Right ventricle myocardium superior (tissue), 1 donor: ENCODE measurements around the gene KRTAP9-1. TPM values are rescaled to one million over a fixed set of nuclear protein-coding genes. Genes with fewer than 3 reads are reported as not detected.
"Not testable (repeated sequence)": the region's sequence is repeated elsewhere in the genome, so short reads cannot be mapped to it uniquely, and the experiment has no call there.

Experiments
- ATAC-seq: fragments of 200-7000 bp; cut with Tn5 transposase; one replicate; pipeline ENCODE4 v1.9.1; 2020; ENCODE audit warnings: mild to moderate bottlenecking; ENCODE audit not compliant: poor library complexity
- DNase-seq: peaks from one replicate; pipeline ENCODE4 v3.0.0-alpha.2; 2020
- intact Hi-C: fragments of 100-400 bp; cut with DNase I; formaldehyde crosslinking; loops from one replicate; pipeline ENCODE4 v1.11.2; 2022
- long read RNA-seq: library from polyadenylated mRNA; unstranded; transcript quantifications from one replicate; pipeline ENCODE4 v2.0.0, GENCODE V29; 2021
- total RNA-seq: library from RNA; stranded (reverse); fragmentation: NEBNext Ultra II Directional; extraction: Animal tissue kit (Norgen Biotek cat#: 25700); gene quantifications from one replicate; pipeline ENCODE4 v1.2.1, GENCODE V29; 2021
- donor health status: DM: no; HTN: yes; CAD: no; lungs with severe emphysema.

KRTAP9-1 gene, protein sequence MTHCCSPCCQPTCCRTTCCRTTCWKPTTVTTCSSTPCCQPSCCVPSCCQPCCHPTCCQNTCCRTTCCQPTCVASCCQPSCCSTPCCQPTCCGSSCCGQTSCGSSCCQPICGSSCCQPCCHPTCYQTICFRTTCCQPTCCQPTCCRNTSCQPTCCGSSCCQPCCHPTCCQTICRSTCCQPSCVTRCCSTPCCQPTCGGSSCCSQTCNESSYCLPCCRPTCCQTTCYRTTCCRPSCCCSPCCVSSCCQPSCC
- total RNA-seq = not detected
- long read RNA-seq = 0 reads

DNA sequence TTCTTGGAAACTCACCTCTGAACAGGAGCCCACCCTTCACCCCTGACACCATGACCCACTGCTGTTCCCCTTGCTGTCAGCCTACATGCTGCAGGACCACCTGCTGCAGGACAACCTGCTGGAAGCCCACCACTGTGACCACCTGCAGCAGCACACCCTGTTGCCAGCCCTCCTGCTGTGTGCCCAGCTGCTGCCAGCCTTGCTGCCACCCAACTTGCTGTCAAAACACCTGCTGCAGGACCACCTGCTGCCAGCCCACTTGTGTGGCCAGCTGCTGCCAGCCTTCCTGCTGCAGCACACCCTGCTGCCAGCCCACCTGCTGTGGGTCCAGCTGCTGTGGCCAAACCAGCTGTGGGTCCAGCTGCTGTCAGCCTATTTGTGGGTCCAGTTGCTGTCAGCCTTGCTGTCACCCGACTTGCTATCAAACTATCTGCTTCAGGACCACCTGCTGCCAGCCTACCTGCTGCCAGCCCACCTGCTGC is at the start of gene KRTAP9-1:
Gene KRTAP9-1, plus strand, starts transcription at position 51 of the 482 bp plus-strand sequence. Its CDS starts 0 bp downstream, at position 51.
- ATAC-seq, DNase-seq, intact Hi-C loops: not testable (repeated sequence)

DNA sequence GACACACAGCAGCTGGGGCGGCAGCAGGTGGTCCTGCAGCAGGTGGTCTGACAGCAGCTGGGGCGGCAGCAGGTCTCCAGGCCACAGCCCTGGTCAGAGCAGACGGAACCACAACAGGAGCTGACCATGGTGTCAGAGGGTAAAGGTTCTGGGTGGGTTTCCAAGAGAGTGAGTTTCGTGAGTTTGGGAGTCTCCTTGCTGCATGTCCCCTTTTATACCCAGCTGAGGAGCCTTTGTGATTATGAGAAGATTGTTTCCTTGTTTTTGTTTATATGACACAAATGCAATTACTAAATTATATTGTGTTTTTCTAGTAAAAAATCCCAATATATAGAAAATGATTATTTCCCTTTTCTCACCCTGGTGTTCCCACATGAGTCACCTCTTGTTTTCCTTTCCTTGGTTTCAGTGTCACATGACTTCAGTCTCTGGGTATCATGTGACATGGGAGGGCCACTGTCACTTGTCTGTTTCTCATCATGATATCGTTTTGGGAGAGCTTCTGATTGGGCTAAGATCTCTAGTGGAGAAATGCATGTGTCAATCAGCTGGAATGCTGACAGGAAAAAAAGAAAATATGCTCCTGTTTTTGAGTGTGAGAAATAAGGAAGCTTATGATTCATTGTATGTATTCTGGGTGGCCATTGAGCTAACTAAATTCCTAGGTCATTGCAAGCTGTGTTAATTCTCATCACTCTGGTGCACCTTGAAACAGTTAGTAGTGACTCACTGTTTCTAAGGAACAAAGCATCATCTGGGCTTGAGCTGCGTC is 49.1 kb upstream of the KRTAP9-1 start, which contains the start of gene KRTAP4-6:
Gene KRTAP4-6, minus strand, starts transcription at position 185 of the 772 bp plus-strand sequence. Its CDS starts 57 bp downstream, at position 128.
- DNase-seq = no peak
- ATAC-seq = no peak
- intact Hi-C loops = no loop called here

DNA sequence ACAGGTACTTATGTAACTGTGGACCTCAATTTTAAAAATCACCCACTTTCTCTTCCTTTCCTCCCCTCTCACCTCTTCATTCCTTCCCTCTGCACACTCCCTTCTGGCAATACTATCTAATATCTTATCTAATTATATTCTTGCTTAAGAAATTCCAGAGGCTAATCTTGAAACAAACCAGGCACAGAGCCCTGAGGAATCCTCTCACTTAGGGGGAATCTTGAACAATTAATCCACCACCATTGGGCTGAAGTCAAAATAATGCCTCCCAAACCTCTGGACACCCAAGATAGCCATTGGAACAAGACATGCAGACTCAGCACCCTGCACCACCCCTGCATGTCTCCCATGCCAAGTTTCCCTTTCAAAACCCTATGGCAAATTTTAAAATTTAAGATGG is 48.3 kb upstream of the KRTAP9-1 start:
- ATAC-seq = no peak
- intact Hi-C loops = no loop called here
- no peak for DNase-seq

DNA sequence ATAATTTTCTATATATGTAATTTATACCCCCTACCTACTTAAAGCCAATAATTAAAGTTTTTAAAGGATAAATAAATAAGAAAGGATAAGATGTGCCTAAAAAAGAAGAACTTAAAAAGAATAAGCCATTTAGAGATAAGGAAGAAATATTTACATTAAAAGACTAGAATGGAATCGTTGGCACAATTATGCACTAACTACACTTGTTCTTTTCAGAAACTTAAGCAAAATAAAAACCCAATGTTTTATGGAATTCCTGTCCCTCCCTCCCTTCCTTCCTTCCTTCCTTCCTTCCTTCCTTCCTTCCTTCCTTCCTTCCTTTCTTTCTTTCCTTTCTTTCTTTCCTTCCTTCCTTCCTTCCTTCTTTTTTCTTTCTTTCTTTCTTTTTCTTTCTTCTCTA is 44.8 kb upstream of the KRTAP9-1 start:
- no peak for ATAC-seq
- intact Hi-C loops = no loop called here
- no peak for DNase-seq

DNA sequence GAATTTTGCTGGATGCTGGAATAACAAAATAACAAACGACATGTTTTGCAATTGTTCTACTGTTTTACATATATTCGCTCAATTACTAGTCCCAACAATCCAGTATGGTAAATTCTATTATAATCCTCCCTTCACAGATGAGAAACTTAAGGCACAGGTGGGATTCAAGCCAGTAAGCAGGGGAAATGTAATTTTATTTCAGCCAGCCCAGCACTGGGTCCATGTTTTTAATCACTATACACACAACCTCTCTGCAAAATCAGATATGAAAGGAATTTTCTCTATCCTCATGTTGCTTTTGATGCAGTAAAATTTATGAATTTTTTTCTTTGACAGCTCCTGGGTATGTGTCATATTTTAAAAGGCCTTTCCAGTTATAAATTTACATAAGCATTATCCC is 44.4 kb upstream of the KRTAP9-1 start:
- ATAC-seq = no peak
- intact Hi-C loops = no loop called here

DNA sequence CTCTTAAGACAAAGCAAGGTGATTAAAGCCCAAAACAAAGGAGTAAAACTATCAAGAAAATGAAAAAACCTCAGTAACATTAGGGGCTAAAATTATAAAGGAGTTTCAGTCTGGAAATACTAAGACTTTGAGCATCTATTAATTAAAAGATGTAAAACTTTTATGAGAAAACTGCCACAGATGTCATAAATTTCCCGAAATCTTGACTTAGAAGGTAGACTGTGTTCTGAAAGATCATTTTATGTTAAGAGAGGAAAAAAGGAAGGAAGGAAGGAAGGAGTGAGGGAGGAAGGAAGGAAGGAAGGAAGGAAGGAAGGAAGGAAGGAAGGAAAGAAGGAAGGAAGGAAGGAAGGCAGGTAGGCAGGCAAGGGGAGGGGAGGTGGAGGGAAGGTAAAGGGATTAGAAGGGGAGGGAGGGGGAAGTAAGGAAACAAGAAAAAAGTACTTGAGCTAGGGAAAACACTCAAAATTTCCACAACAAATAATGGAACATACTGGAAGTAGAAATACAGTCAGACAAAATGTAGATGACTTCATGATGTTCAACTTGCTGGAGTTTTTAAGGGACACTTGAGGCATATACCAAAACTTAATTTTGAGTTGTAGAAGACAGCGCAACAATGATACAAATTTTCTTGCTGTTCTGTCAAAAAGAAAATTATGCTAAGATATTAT is 42.0 kb upstream of the KRTAP9-1 start:
- DNase-seq (no peak), ATAC-seq (no peak)
- intact Hi-C loops = no loop called here

More for the DNA sequence above, 44.4 kb upstream of the KRTAP9-1 start:
- DNase-seq = no peak

DNA sequence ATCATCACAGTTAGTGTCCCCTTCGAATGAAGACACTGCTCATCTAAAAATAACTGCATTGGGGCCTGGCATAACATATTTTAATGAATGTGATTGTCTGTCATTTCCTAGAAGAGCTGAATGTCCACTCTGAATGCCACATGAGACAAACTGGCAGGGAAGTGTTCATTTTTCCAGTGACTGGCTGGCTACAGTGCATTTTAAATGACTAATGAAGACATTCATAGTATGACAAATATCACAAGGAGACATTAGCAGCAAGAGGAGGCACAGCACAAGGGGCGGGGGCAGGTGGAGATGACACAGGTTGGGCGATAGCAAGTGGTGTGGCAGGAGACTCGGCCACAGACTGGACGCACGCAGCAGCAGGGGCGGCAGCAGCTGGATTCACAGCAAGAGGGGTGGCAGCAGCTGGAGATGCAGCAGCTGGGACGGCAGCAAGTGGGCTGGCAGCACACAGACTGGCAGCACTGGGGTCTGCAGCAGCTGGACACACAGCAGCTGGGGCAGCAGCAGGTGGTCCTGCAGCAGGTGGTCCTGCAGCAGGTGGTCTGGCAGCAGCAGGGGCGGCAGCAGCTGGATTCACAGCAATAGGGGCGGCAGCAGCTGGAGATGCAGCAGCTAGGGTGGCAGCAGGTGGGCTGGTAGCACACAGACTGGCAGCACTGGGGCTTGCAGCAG is 40.6 kb upstream of the KRTAP9-1 start:
- intact Hi-C loops, ATAC-seq, DNase-seq: not testable (repeated sequence)

DNA sequence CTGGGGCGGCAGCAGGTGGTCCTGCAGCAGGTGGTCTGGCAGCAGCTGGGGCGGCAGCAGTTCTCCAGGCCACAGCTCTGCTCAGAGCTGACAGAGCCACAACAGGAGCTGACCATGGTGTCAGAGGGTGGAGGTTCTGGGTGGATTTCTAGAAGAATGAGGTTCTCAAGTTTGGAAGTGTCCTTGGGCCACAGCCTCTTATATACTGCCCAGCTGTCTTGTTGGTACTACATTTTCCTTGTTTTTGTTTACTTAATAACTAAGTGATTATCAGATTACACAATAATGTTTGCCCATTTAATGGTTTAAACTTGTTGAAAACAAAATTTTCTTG is 40.1 kb upstream of the KRTAP9-1 start, which contains the start of gene KRTAP4-5:
Gene KRTAP4-5, minus strand, starts transcription at position 174 of the 334 bp plus-strand sequence. Its CDS starts 58 bp downstream, at position 116.
- no peak for DNase-seq
- no peak for ATAC-seq
- intact Hi-C loops = no loop called here

DNA sequence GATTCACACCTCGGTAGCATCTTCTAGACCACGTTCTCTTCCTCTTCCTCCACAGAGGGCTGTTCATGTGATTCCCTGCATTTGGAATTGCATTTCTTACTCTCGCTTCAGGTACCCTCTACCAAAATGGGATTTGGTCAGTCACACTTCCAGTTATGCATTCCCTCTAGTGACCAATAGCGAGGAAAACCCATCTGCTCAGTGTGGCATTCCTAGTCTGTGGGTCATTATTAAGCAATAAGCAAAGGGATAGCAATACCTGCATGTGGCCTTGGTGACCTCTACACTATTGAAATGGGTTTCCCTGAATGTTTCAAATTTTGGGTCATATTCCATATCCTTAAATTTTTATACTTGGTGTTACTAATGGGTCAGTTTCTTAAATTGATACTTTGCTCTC is 39.7 kb upstream of the KRTAP9-1 start:
- DNase-seq (no peak), ATAC-seq (no peak)
- intact Hi-C loops = no loop called here

DNA sequence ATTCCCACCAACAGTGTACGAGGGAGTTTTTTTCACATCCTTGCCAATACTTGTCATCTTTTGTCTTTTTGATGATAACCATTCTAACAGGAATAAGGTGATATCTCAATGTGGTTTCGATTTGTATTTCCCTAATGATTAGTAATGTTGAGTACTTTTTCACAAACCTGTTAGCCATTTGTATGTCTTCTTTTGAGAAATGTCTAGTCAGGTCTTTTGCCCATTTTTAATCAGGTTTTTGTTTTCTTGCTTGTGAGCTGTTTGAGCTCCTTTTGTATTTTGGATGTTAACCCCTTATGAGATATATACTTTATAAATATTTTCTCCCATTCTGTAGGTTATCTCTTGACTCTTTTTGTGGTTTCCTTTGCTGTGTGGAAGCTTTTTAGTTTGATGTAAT is 38.2 kb upstream of the KRTAP9-1 start:
- DNase-seq = no peak
- intact Hi-C loops = no loop called here
- no peak for ATAC-seq

DNA sequence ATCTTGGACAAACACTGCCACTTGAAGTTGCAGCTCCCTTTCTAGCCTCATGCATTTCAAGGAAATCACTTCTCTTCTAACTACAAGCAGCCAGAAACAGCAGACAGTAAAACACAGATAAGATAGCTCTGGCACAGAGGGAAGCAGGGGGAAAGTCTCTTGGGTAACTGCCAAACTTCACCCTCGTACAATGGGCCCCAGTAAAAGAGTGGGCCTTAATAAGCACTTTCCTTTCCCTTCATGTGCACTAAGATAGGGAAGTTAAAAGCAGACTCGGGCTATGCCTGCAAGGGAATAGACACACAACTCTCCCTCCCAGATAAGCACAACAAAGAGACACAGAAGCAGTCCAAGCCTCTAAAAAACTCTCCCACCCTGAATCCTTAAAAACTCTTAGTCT is 35.8 kb upstream of the KRTAP9-1 start:
- intact Hi-C loops = no loop called here
- DNase-seq (no peak), ATAC-seq (no peak)

DNA sequence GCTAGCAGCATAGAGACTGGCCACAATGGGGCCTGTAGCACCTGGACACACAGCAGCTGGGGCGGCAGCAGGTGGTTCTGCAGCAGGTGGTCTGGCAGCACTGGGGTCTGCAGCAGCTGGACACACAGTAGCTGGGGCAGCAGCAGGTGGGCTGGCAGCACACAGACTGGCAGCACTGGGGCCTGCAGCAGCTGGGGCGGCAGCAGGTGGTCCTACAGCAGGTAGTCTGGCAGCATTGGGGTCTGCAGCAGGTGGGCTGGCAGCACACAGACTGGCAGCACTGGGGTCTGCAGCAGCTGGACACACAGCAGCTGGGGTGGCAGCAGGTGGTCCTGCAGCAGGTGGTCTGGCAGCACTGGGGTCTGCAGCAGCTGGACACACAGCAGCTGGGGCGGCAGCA is 29.5 kb upstream of the KRTAP9-1 start:
- intact Hi-C loops, ATAC-seq, DNase-seq: not testable (repeated sequence)

DNA sequence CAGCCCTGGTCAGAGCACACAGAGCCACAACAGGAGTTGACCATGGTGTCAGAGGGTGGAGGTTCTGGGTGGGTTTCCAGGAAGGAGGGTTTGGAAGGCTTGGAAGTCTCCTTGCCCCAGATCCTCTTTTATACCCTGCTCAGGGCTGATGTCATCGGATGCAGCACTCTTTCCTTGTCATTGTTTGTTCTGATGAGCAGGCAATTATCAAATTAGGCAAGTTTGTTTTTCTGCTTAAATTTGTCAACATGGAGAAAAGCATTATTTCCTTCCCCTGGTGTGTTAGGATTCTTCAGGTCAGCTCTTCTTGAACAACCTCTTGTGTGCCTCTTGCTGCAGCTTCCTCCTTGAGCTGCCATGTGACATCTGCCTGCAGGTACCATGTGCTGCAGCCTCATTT is 29.0 kb upstream of the KRTAP9-1 start, which contains the start of gene KRTAP4-4:
Gene KRTAP4-4, minus strand, starts transcription at position 101 of the 400 bp plus-strand sequence. Its CDS starts 57 bp downstream, at position 44.
- DNase-seq (no peak), ATAC-seq (no peak)
- intact Hi-C loops = no loop called here

DNA sequence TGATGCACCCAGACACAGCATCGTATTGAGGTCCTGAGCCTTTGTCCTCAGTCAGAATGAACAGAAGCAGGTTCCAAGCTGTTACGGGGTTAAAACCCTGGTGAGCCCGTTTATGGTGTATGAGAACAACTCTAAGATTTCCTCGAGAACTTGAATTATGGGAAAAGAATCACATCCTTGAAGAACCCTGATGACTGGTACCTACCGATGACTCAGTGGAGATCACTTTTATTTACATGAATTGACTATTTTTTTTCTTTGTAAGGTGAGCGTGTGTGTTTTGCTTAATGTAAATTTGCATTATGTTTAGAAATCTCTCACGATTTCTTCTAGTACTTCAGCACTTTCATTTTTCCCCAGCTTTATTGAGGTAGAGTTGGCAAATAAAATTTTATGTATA is 25.9 kb upstream of the KRTAP9-1 start:
- no peak for DNase-seq
- intact Hi-C loops = no loop called here

DNA sequence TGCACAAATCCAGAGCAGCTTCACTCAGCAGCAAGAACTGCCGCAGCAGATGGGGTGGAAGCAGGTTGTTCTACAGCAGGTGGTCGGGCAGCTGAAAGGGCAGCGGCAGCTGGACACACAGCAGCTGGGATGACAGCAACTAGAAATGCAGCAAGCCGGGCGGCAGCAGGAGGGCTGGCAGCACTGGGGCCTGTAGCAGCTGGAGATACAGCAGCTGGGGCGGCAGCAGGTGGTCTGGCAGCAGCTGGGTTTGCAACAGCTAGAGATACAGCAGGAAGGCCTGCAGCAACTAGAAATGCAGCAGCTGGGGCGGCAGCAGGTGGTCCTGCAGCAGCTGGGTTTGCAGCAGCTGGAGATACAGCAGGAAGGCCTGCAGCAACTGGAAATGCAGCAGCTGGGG is 22.1 kb upstream of the KRTAP9-1 start:
- no peak for ATAC-seq
- DNase-seq = no peak
- intact Hi-C loops = no loop called here

More for the DNA sequence above, 25.9 kb upstream of the KRTAP9-1 start:
- ATAC-seq = no peak

DNA sequence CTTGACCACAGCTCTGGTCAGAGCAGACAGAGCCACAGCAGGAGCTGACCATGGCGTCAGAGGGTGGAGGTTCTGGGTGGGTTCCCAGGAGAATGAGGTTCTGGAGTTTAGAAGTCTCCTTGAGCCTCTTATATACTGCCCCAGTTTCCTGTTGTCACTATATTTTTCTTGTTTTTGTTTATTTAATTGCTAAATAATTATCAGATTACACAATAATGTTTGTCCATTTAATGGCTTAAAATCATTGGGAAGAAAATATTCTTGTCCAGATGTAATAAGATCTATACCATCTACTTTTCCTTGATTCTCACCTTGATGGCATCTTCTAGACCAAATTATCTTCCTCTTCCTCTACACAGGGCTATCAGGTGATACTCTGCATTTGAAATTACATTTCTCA is 21.6 kb upstream of the KRTAP9-1 start, which contains the start of gene KRTAP4-3:
Gene KRTAP4-3, minus strand, starts transcription at position 101 of the 400 bp plus-strand sequence. Its CDS starts 49 bp downstream, at position 52.
- DNase-seq (no peak), ATAC-seq (no peak)
- intact Hi-C loops = no loop called here

DNA sequence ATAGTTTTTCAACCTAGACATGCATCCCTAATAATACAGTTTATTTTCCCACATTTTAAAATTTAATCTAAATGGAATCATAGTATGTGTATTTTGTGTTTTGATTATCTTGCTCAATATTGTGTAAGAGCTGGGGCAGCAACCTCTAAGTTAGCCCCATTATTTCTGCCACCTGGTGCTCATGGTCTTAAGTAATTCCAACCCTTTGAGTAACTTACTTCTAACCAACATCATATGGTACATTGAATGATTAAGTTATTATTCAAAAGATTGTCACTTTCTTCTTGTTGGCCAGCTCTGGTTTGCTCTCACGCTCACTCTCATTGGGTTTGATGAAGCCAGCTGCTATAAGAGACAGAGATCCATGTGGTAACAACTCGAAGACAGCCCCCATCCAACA is 17.8 kb upstream of the KRTAP9-1 start:
- DNase-seq (no peak), ATAC-seq (no peak)
- intact Hi-C loops = no loop called here

DNA sequence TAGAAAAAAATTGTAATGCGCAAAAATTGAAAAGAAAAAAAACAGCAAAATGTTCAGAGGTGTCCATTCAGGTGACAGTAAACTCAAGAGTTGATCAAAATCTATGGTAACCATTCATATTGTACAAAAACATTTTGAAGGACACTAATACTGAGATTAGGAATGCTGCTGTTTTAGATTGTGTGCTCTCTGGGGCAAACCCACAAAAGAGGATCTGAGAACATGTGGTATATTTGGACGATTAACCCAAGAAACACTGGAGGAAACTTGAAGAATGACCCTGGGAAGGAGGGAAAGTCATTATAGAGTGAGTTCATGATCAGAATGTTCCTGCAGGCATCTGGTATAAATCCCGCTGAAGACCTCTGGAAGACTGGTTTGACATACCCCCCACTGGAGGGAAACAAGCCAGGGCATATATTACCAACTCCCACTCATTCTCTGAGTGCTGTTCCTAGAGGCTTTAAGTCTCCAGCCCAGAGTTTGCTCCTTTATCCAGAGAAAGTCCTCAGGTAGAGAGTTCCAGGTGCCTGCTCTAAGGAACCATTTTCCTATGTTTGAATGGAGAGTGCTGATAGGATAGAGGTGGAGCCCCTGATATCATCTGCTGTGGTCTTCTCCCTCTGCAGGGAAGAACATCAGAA is 12.8 kb upstream of the KRTAP9-1 start:
- DNase-seq (no peak), ATAC-seq (no peak)
- intact Hi-C loops = no loop called here
